ENCODE results near the gene ZCCHC8. TPM values are rescaled to one million over a fixed set of nuclear protein-coding genes. Genes with fewer than 3 reads are reported as not detected.
A peak's percentile ranks its signal among the peaks of the same experiment; 100 is the strongest.

The ZCCHC8 gene
- total and polyA plus RNA-seq, 2 of the 4 experiments (the other 2 are of a cell fraction), result 9.5 to 12.7 TPM

DNA sequence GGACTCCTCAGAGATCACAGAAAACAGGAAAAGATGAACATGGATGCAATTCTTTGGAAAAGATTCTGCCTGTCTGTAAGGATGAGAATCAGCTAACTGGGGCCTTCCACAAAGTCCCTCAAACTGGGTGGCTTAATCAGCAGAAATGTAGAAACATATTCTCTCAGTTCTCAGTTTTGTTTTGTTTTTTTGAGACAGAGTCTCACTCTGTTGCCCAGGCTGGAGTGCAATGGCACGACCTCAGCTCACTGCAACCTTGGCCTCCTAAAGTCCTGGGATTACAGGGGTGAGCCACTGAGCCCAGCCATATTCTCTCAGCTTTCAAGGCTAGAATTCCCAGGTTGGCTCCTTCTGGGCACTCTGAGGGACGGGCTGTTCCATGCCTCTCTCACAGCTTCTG lies 40.1 kb downstream of the ZCCHC8 start:
- in situ Hi-C loops (cut with MboI; ENCODE audit: low sequenced_read_pairs), result loop anchor here (5.0 kb wide), 1 partner anchor 53 kb away; no protein-coding TSS in a partner anchor
- Histone ChIP-seq H4K8ac (ENCODE audit: low read depth in 2 of 2, low read length in 2 of 2) (no peak overlapping the region), H3K9ac (ENCODE audit: low read depth, low read length) (no peak overlapping the region), H2AFZ (replicated peaks; ENCODE audit: low read length, poor library complexity) (no peak overlapping the region), H3K56ac (ENCODE audit: extremely low read depth, insufficient read depth, low read length) (no peak overlapping the region), H2BK120ac (ENCODE audit: low read depth, low read length) (peak overlapping the region; percentile 6; the same call in 1 of the 2 replicates), H2BK15ac (ENCODE audit: low read depth, low read length) (no peak overlapping the region), H3K79me1 (ENCODE audit: low read depth in 1 of 2, low read length in 2 of 2) (no peaks in the 10 kb centered on the region), H3K27me3 (ENCODE audit: control insufficient read depth, insufficient read depth, low read length) (no peaks in the 10 kb centered on the region), H3K27ac (ENCODE audit: insufficient read depth, low read length) (no peak overlapping the region), H3K9me3 (ENCODE audit: control insufficient read depth, insufficient read depth, low read length) (no peaks in the 10 kb centered on the region), H4K5ac (ENCODE audit: low read depth, low read length) (no peak overlapping the region), H3K4me1 (ENCODE audit: control insufficient read depth, insufficient read depth, low read length) (peaks cover 2% of the 10 kb centered on the region; the same call in 1 of the 2 replicates), H2AK9ac (replicated peaks; ENCODE audit: low read depth, low read length, poor library complexity) (no peak overlapping the region), H2BK5ac (ENCODE audit: low read depth, low read length, poor library complexity, severe bottlenecking) (no peak overlapping the region), H4K91ac (ENCODE audit: insufficient read depth, low read depth, low read length) (no peak overlapping the region), H3K14ac (replicated peaks; ENCODE audit: low read depth, low read length) (no peak overlapping the region), H4K20me1 (ENCODE audit: insufficient read depth, low read length) (no peaks in the 10 kb centered on the region), H3K36me3 (ENCODE audit: control insufficient read depth, insufficient read depth, low read length) (no peaks in the 10 kb centered on the region), H3K4me2 (ENCODE audit: low read depth, low read length) (no peak overlapping the region), H2BK20ac (ENCODE audit: low read depth, low read length) (peak overlapping the region; percentile 55; the same call in 1 of the 2 replicates), H3K4ac (ENCODE audit: low read depth, low read length) (no peak overlapping the region), H3K9me1 (ENCODE audit: insufficient read depth, low read length) (peaks cover 14% of the 10 kb centered on the region), H2AK5ac (ENCODE audit: low read depth, low read length) (no peak overlapping the region; the same call in 1 of the 2 replicates), H3K23ac (ENCODE audit: low read depth, low read length) (no peak overlapping the region), H3K4me3 (ENCODE audit: insufficient read depth, low read depth, low read length) (no peak overlapping the region), H3K18ac (ENCODE audit: low read depth, low read length) (no peak overlapping the region)
- no TSS peak for BruUV-seq (replicated peaks)
- no peak for ATAC-seq (ENCODE audit: low read depth)
- 92% methylated on average over 2 of the region's 2 CpGs; no CpG with 5 or more reads in 1 of the 2 experiments for WGBS, 2 experiments (ENCODE audit: extremely low coverage in 2 of 2, insufficient read length in 1 of 2)
- ChIA-PET POLR2A (ENCODE audit: unreplicated experiment) (no interaction called here), CTCF (interaction anchor here (0.7 kb wide), 1 partner anchor 783 kb away, joined by 3 read pairs; no protein-coding TSS in a partner anchor)
- intact Hi-C loops (cut with micrococcal nuclease), result no loop called here
- dilution Hi-C loops (cut with HindIII; ENCODE audit: low sequenced_read_pairs, unreplicated experiment), result no loop called here
- no peak for TF ChIP-seq NFE2L2 (IDR thresholded peaks at IDR 0.05; ENCODE audit: low read depth, low read length)
- no peak for TF ChIP-seq FOS (IDR thresholded peaks at IDR 0.05; ENCODE audit: low read depth, low read length)
- TF ChIP-seq MAFK (IDR thresholded peaks at IDR 0.05; ENCODE audit: low read depth, low read length), result no peak
- TF ChIP-seq RAD21 (IDR thresholded peaks at IDR 0.05; ENCODE audit: low read length), result no peak
- TF ChIP-seq, protein P1, sequence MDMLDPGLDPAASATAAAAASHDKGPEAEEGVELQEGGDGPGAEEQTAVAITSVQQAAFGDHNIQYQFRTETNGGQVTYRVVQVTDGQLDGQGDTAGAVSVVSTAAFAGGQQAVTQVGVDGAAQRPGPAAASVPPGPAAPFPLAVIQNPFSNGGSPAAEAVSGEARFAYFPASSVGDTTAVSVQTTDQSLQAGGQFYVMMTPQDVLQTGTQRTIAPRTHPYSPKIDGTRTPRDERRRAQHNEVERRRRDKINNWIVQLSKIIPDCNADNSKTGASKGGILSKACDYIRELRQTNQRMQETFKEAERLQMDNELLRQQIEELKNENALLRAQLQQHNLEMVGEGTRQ (IDR thresholded peaks at IDR 0.05; ENCODE audit: low read depth, low read length), result no peak
- no peak for TF ChIP-seq MAZ (IDR thresholded peaks at IDR 0.05; ENCODE audit: borderline replicate concordance, low read depth, low read length)
- TF ChIP-seq CHD1 (IDR thresholded peaks at IDR 0.05; ENCODE audit: low read depth, low read length), result no peak
- TF ChIP-seq BHLHE40 (IDR thresholded peaks at IDR 0.05; ENCODE audit: low read depth, low read length), result no peak
- no peak for TF ChIP-seq SMC3 (IDR thresholded peaks at IDR 0.05; ENCODE audit: low read depth, low read length)
- TF ChIP-seq POLR2A (IDR thresholded peaks at IDR 0.05; ENCODE audit: low read depth, low read length), result no peak
- TF ChIP-seq, protein P2, sequence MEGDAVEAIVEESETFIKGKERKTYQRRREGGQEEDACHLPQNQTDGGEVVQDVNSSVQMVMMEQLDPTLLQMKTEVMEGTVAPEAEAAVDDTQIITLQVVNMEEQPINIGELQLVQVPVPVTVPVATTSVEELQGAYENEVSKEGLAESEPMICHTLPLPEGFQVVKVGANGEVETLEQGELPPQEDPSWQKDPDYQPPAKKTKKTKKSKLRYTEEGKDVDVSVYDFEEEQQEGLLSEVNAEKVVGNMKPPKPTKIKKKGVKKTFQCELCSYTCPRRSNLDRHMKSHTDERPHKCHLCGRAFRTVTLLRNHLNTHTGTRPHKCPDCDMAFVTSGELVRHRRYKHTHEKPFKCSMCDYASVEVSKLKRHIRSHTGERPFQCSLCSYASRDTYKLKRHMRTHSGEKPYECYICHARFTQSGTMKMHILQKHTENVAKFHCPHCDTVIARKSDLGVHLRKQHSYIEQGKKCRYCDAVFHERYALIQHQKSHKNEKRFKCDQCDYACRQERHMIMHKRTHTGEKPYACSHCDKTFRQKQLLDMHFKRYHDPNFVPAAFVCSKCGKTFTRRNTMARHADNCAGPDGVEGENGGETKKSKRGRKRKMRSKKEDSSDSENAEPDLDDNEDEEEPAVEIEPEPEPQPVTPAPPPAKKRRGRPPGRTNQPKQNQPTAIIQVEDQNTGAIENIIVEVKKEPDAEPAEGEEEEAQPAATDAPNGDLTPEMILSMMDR (conservative IDR thresholded peaks at IDR 0.05; ENCODE audit: low read depth, low read length), result no peak
- no peak for TF ChIP-seq RFX5 (IDR thresholded peaks at IDR 0.05; ENCODE audit: low read depth, low read length)
- no peak for TF ChIP-seq CEBPB (IDR thresholded peaks at IDR 0.05; ENCODE audit: low read depth, low read length)
- no peak for TF ChIP-seq RCOR1 (IDR thresholded peaks at IDR 0.05; ENCODE audit: insufficient replicate concordance, low read length)
- TF ChIP-seq, protein P3, sequence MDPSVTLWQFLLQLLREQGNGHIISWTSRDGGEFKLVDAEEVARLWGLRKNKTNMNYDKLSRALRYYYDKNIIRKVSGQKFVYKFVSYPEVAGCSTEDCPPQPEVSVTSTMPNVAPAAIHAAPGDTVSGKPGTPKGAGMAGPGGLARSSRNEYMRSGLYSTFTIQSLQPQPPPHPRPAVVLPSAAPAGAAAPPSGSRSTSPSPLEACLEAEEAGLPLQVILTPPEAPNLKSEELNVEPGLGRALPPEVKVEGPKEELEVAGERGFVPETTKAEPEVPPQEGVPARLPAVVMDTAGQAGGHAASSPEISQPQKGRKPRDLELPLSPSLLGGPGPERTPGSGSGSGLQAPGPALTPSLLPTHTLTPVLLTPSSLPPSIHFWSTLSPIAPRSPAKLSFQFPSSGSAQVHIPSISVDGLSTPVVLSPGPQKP (IDR thresholded peaks at IDR 0.05; ENCODE audit: borderline replicate concordance, low read depth, low read length), result no peak
- TF ChIP-seq MXI1 (IDR thresholded peaks at IDR 0.05; ENCODE audit: borderline replicate concordance, low read depth, low read length), result no peak
- DNase-seq, result no peak

Data from IMR-90 (cell line).